OCI-LY1 (cell line): ENCODE results near the gene SNX24.

Source experiments
- H2AFZ ChIP-seq: fragments of 200-600 bp; sonication (generic), shearing (Covaris generic); 2 replicates; pipeline ENCODE4 v1.6.0; 2014; ENCODE audit warnings: antibody characterized with exemption, mild to moderate bottlenecking, low read length
- H3F3A ChIP-seq: fragments of 200-600 bp; sonication (generic), shearing (Covaris generic); 2 replicates; pipeline ENCODE4 v1.6.0; 2014; ENCODE audit warnings: mild to moderate bottlenecking, antibody characterized with exemption, low read length, moderate library complexity; ENCODE audit not compliant: insufficient read depth
- H3K27ac ChIP-seq: fragments of 200-600 bp; sonication (generic); 2 replicates; pipeline ENCODE4 v1.5.1; 2014; ENCODE audit warnings: low read length, mixed run types, mild to moderate bottlenecking, low read depth; ENCODE audit not compliant: poor library complexity, severe bottlenecking
- H3K27me3 ChIP-seq: fragments of 200-600 bp; sonication (generic); 2 replicates; pipeline ENCODE4 v1.6.0; 2014; ENCODE audit warnings: antibody characterized with exemption, mild to moderate bottlenecking, low read length, moderate library complexity; ENCODE audit not compliant: insufficient read depth
- H3K36me3 ChIP-seq: fragments of 200-600 bp; sonication (generic); 2 replicates; pipeline ENCODE4 v1.6.1; 2014; ENCODE audit warnings: mild to moderate bottlenecking, antibody characterized with exemption, low read length, moderate library complexity, mixed read lengths; ENCODE audit not compliant: insufficient read depth
- H3K4me1 ChIP-seq: fragments of 200-600 bp; sonication (generic); 2 replicates; pipeline ENCODE4 v1.5.1; 2014; ENCODE audit warnings: mild to moderate bottlenecking, low read length, moderate library complexity; ENCODE audit not compliant: insufficient read depth, severe bottlenecking
- H3K4me2 ChIP-seq: fragments of 200-600 bp; sonication (generic), shearing (Covaris generic); 2 replicates; pipeline ENCODE4 v1.6.1; 2014; ENCODE audit warnings: low read length
- H3K4me3 ChIP-seq: fragments of 200-600 bp; sonication (generic); 2 replicates; pipeline ENCODE4 v1.5.1; 2014; ENCODE audit warnings: low read length, low read depth, mild to moderate bottlenecking, mixed read lengths; ENCODE audit not compliant: poor library complexity, severe bottlenecking
- H3K79me2 ChIP-seq: fragments of 200-600 bp; shearing (Covaris generic); 2 replicates; pipeline ENCODE4 v1.6.1; 2016; ENCODE audit warnings: mixed run types, low read length, mixed read lengths; ENCODE audit not compliant: insufficient read depth
- H3K9ac ChIP-seq: fragments of 200-600 bp; sonication (generic), shearing (Covaris generic); 2 replicates; pipeline ENCODE4 v1.6.1; 2014; ENCODE audit warnings: mild to moderate bottlenecking, low read length, mixed read lengths
- H3K9me2 ChIP-seq: fragments of 200-600 bp; sonication (generic), shearing (Covaris generic); 2 replicates; pipeline ENCODE4 v1.6.1; 2014; ENCODE audit warnings: low read depth, mild to moderate bottlenecking, low read length, mixed read lengths
- H3K9me3 ChIP-seq: fragments of 200-600 bp; shearing (Covaris generic); 2 replicates; pipeline ENCODE4 v1.6.1; 2014; ENCODE audit warnings: low read length, mixed read lengths
- H4K20me1 ChIP-seq: fragments of 200-600 bp; sonication (generic), shearing (Covaris generic); 2 replicates; pipeline ENCODE4 v1.6.0; 2016; ENCODE audit warnings: mild to moderate bottlenecking, low read length; ENCODE audit not compliant: insufficient read depth
- CTCF ChIP-seq: fragments of 200-600 bp; sonication (generic), shearing (Covaris generic); IDR thresholded peaks from 2 replicates; pipeline ENCODE4 v1.5.1; 2017; ENCODE audit warnings: mild to moderate bottlenecking, antibody characterized with exemption, low read length, moderate library complexity, mixed read lengths
- EZH2 ChIP-seq: fragments of 200-600 bp; sonication (generic), shearing (Covaris generic); IDR thresholded peaks from 2 replicates; pipeline ENCODE4 v1.8.0; 2017; ENCODE audit warnings: borderline replicate concordance, mixed run types, mild to moderate bottlenecking, antibody characterized with exemption, low read length, moderate library complexity, mixed read lengths

Gene SNX24

GRCh38 chr5:122982376-122982775 is 137.0 kb downstream of the SNX24 start:
- H3K9ac ChIP-seq, result no peak overlapping the region

GRCh38 chr5:122984425-122984824 is 139.0 kb downstream of the SNX24 start:
- H3K4me2 ChIP-seq, result no peak overlapping the region

More at GRCh38 chr5:122982376-122982775, 137.0 kb downstream of the SNX24 start:
- H3K36me3 ChIP-seq, result no peaks in the 10 kb centered on the region
- no peaks in the 10 kb centered on the region for H3K9me2 ChIP-seq
- H3K9me3 ChIP-seq, result no peaks in the 10 kb centered on the region
- H3K27me3 ChIP-seq, result no peaks in the 10 kb centered on the region
- no peak for TF ChIP-seq EZH2
- no peak for TF ChIP-seq CTCF
- H3K4me3 ChIP-seq, result no peak overlapping the region
- no peak overlapping the region for H3K4me2 ChIP-seq
- H2AFZ ChIP-seq, result no peak overlapping the region
- H3K79me2 ChIP-seq, result no peaks in the 10 kb centered on the region
- H4K20me1 ChIP-seq, result no peaks in the 10 kb centered on the region
- no peak overlapping the region for H3K27ac ChIP-seq
- H3K4me1 ChIP-seq, result no peaks in the 10 kb centered on the region
- H3F3A ChIP-seq, result no peaks in the 10 kb centered on the region

GRCh38 chr5:122985006-122985700 is 139.7 kb downstream of the SNX24 start:
- H3K36me3 ChIP-seq, result no peaks in the 10 kb centered on the region
- H3K27me3 ChIP-seq, result no peaks in the 10 kb centered on the region
- H4K20me1 ChIP-seq, result no peaks in the 10 kb centered on the region
- H3K79me2 ChIP-seq, result no peaks in the 10 kb centered on the region
- H3K4me1 ChIP-seq, result no peaks in the 10 kb centered on the region
- H3K4me2 ChIP-seq, result no peak overlapping the region
- no peak for TF ChIP-seq EZH2
- no peak for TF ChIP-seq CTCF
- H2AFZ ChIP-seq, result no peak overlapping the region
- no peak overlapping the region for H3K27ac ChIP-seq
- no peak overlapping the region for H3K9ac ChIP-seq
- H3K9me3 ChIP-seq, result no peaks in the 10 kb centered on the region
- H3K9me2 ChIP-seq, result no peaks in the 10 kb centered on the region
- H3K4me3 ChIP-seq, result no peak overlapping the region
- no peaks in the 10 kb centered on the region for H3F3A ChIP-seq

More at GRCh38 chr5:122984425-122984824, 139.0 kb downstream of the SNX24 start:
- Histone ChIP-seq H3K9me2 (no peaks in the 10 kb centered on the region), H2AFZ (no peak overlapping the region), H3K27me3 (no peaks in the 10 kb centered on the region), H3K9me3 (no peaks in the 10 kb centered on the region), H3K27ac (no peak overlapping the region), H3K4me3 (no peak overlapping the region), H3K36me3 (no peaks in the 10 kb centered on the region), H3K9ac (no peak overlapping the region), H3F3A (no peaks in the 10 kb centered on the region), H3K79me2 (no peaks in the 10 kb centered on the region), H3K4me1 (no peaks in the 10 kb centered on the region), H4K20me1 (no peaks in the 10 kb centered on the region)
- TF ChIP-seq EZH2, result no peak
- TF ChIP-seq CTCF, result no peak
